Ishikawa (cell line): Measurements from ENCODE around the gene MKNK1.

Experiments used
- CEBPB ChIP-seq: IDR thresholded peaks from 2 replicates; pipeline ENCODE4 v1.6.1; 2012
- CREB1 ChIP-seq: IDR thresholded peaks from 2 replicates; pipeline ENCODE4 v1.6.1; 2012; ENCODE audit warnings: low read depth
- EGR1 ChIP-seq: IDR thresholded peaks from 2 replicates; pipeline ENCODE4 v1.6.1; 2012
- EP300 ChIP-seq: IDR thresholded peaks from 2 replicates; pipeline ENCODE4 v1.6.1; 2012; ENCODE audit warnings: borderline replicate concordance
- FOXM1 ChIP-seq: IDR thresholded peaks from 2 replicates; pipeline ENCODE4 v1.6.1; 2012; ENCODE audit warnings: low read depth, borderline replicate concordance
- MAX ChIP-seq: IDR thresholded peaks from 2 replicates; pipeline ENCODE4 v1.6.1; 2012
- NFIC ChIP-seq: IDR thresholded peaks from 2 replicates; pipeline ENCODE4 v1.6.1; 2012
- RAD21 ChIP-seq: IDR thresholded peaks from 2 replicates; pipeline ENCODE4 v1.6.1; 2012; ENCODE audit warnings: low read depth
- TAF1 ChIP-seq: IDR thresholded peaks from 2 replicates; pipeline ENCODE4 v1.6.1; 2012; ENCODE audit warnings: low read depth, mild to moderate bottlenecking
- TCF12 ChIP-seq: IDR thresholded peaks from 2 replicates; pipeline ENCODE4 v1.6.1; 2012; ENCODE audit warnings: low read depth
- TEAD4 ChIP-seq: IDR thresholded peaks from 2 replicates; pipeline ENCODE4 v1.6.1; 2012
- USF1 ChIP-seq: IDR thresholded peaks from 2 replicates; pipeline ENCODE4 v1.6.1; 2012
- YY1 ChIP-seq: IDR thresholded peaks from 2 replicates; pipeline ENCODE4 v1.6.1; 2012; ENCODE audit warnings: low read depth
- ZBTB7A ChIP-seq: IDR thresholded peaks from 2 replicates; pipeline ENCODE4 v1.6.1; 2012; ENCODE audit warnings: low read depth
- TF ChIP-seq, protein P1 (sequence below): IDR thresholded peaks from 2 replicates; pipeline ENCODE4 v1.6.1; 2012; ENCODE audit warnings: low read depth, mild to moderate bottlenecking

MKNK1 gene

GRCh38 chr1:46622344-46622743 is 18.3 kb upstream of the MKNK1 start:
- TF ChIP-seq MAX = no peak
- peak; percentile 71 for TF ChIP-seq RAD21
- TF ChIP-seq CREB1 = no peak

- TF ChIP-seq TEAD4 (no peak), EGR1 (no peak), TCF12 (no peak), CEBPB (no peak), NFIC (no peak), MAX (no peak), USF1 (no peak)
- TF ChIP-seq, protein P1, sequence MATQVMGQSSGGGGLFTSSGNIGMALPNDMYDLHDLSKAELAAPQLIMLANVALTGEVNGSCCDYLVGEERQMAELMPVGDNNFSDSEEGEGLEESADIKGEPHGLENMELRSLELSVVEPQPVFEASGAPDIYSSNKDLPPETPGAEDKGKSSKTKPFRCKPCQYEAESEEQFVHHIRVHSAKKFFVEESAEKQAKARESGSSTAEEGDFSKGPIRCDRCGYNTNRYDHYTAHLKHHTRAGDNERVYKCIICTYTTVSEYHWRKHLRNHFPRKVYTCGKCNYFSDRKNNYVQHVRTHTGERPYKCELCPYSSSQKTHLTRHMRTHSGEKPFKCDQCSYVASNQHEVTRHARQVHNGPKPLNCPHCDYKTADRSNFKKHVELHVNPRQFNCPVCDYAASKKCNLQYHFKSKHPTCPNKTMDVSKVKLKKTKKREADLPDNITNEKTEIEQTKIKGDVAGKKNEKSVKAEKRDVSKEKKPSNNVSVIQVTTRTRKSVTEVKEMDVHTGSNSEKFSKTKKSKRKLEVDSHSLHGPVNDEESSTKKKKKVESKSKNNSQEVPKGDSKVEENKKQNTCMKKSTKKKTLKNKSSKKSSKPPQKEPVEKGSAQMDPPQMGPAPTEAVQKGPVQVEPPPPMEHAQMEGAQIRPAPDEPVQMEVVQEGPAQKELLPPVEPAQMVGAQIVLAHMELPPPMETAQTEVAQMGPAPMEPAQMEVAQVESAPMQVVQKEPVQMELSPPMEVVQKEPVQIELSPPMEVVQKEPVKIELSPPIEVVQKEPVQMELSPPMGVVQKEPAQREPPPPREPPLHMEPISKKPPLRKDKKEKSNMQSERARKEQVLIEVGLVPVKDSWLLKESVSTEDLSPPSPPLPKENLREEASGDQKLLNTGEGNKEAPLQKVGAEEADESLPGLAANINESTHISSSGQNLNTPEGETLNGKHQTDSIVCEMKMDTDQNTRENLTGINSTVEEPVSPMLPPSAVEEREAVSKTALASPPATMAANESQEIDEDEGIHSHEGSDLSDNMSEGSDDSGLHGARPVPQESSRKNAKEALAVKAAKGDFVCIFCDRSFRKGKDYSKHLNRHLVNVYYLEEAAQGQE = no peak
Observed at GRCh38 chr1:46621930-46622329, 17.9 kb upstream of the MKNK1 start.

GRCh38 chr1:46619656-46620258 is 15.7 kb upstream of the MKNK1 start:
- TF ChIP-seq, protein P1 = no peak
- no peak for TF ChIP-seq CREB1
- no peak for TF ChIP-seq TCF12
- TF ChIP-seq CEBPB = no peak
- no peak for TF ChIP-seq ZBTB7A
- TF ChIP-seq RAD21 = no peak
- TF ChIP-seq YY1 = no peak
- TF ChIP-seq NFIC = no peak
- no peak for TF ChIP-seq EGR1
- no peak for TF ChIP-seq EP300
- no peak for TF ChIP-seq USF1
- TF ChIP-seq FOXM1 = no peak

DNA sequence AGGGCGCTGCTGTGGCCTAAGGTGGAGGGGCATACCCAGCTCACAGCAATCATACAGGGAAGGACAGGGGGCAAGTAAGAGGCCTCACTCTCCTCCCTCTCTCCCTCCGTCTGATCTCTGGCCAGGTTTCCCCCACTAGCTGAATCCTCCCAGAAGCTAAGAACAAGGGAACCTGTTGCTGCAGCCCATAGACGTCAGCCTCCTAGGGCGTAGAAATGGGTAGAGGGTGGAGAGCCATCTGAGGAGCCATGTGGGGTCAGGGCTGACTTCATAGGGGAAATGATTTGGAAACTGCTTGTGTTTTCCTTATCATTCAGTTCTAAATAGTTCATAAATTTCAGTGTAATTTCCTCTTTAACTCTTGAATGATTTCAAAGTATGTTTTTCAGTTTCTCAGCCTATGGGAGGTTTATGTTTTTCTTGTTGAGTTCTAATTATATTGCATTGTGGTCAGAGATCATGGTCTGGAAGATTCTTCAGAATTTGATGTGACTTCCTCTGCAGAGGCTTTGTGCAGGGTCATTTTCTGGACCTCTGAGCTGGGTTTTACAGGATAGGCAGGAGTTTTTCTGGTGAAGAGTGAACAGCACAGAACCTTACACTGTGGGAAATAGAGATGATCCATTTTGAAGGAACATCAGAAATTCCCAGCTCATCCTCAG is 14.8 kb upstream of the MKNK1 start:
- TF ChIP-seq CREB1 = no peak
- TF ChIP-seq YY1 = no peak
- TF ChIP-seq EGR1 = no peak
- no peak for TF ChIP-seq USF1
- no peak for TF ChIP-seq TEAD4
- TF ChIP-seq, protein P1 = no peak
- no peak for TF ChIP-seq EP300
- TF ChIP-seq RAD21 = no peak
- no peak for TF ChIP-seq FOXM1
- no peak for TF ChIP-seq TAF1
- no peak for TF ChIP-seq ZBTB7A
